BJ (cell line): ENCODE measurements around the gene BBS7. TPM values are rescaled to one million over a fixed set of nuclear protein-coding genes. Genes with fewer than 3 reads are reported as not detected.

Source experiments
- CTCF ChIA-PET: fragments of 350-600 bp; formaldehyde crosslinking; extraction: SDS; loops from one replicate; lab custom pipeline; 2021; ENCODE audit warnings: antibody characterized with exemption, inconsistent platforms; lab: Yijun Ruan, JAX
- POLR2A ChIA-PET: fragments of 300-600 bp; sonication (Branson Sonifier 250); formaldehyde crosslinking; extraction: SDS; loops from one replicate; lab custom pipeline; 2021; ENCODE audit warnings: antibody characterized with exemption; lab: Charles Lee
- DNase-seq: peaks from one replicate; pipeline ENCODE4 v3.0.0-alpha.2; 2011; ENCODE audit warnings: low read depth
- H3K27me3 ChIP-seq: 2 replicates; pipeline ENCODE4 v1.6.0; 2011; ENCODE audit warnings: low read length; ENCODE audit not compliant: control insufficient read depth, insufficient read depth
- H3K36me3 ChIP-seq: 2 replicates; pipeline ENCODE4 v1.5.1; 2011; ENCODE audit warnings: low read length; ENCODE audit not compliant: control insufficient read depth, insufficient read depth
- H3K4me3 ChIP-seq: 2 replicates; pipeline ENCODE4 v1.5.1; 2011; ENCODE audit warnings: low read depth, mild to moderate bottlenecking, control low read depth, low read length
- CTCF ChIP-seq: IDR thresholded peaks from 2 replicates; pipeline ENCODE4 v1.5.1; 2011; ENCODE audit warnings: low read depth, mild to moderate bottlenecking, control low read depth, inconsistent platforms, low read length, moderate library complexity; ENCODE audit not compliant: insufficient read depth
- polyA plus RNA-seq: library from polyadenylated mRNA; depleted of rRNA; stranded (reverse); fragments of >200 nt; gene quantifications from 2 replicates; pipeline ENCODE4 v1.2.3, GENCODE V29; 2011

BBS7 gene
- polyA plus RNA-seq, 1 experiment = 15.0 TPM

- POLR2A ChIA-PET = no interaction called here
Observed at GRCh38 chr4:121877041-121877773, 6.9 kb upstream of the BBS7 start.

GRCh38 chr4:121876070-121876469, 5.8 kb upstream of the BBS7 start:
- no peak for DNase-seq
- ChIA-PET CTCF (no interaction called here), POLR2A (no interaction called here)
- no peak overlapping the region for H3K4me3 ChIP-seq
- TF ChIP-seq CTCF = no peak
- H3K27me3 ChIP-seq = no peaks in the 10 kb centered on the region; the same call in 1 of the 2 replicates
- no peaks in the 10 kb centered on the region for H3K36me3 ChIP-seq

More at GRCh38 chr4:121877041-121877773, 6.9 kb upstream of the BBS7 start:
- no peak for TF ChIP-seq CTCF
- Histone ChIP-seq H3K4me3 (no peak overlapping the region), H3K36me3 (no peaks in the 10 kb centered on the region), H3K27me3 (no peaks in the 10 kb centered on the region; the same call in 1 of the 2 replicates)
- no peak for DNase-seq
- CTCF ChIA-PET = no interaction called here

- no peaks in the 10 kb centered on the region; the same call in 1 of the 2 replicates for H3K27me3 ChIP-seq
- CTCF ChIA-PET = no interaction called here
- DNase-seq = no peak
- POLR2A ChIA-PET = no interaction called here
- no peak for TF ChIP-seq CTCF
- no peak overlapping the region for H3K4me3 ChIP-seq
- H3K36me3 ChIP-seq = no peaks in the 10 kb centered on the region
Observed at GRCh38 chr4:121875652-121876051, 5.4 kb upstream of the BBS7 start.

GRCh38 chr4:121873604-121874003, 3.3 kb upstream of the BBS7 start:
- Histone ChIP-seq H3K27me3 (no peaks in the 10 kb centered on the region; the same call in 1 of the 2 replicates), H3K36me3 (no peaks in the 10 kb centered on the region), H3K4me3 (no peak overlapping the region)
- ChIA-PET POLR2A (no interaction called here), CTCF (no interaction called here)
- no peak for TF ChIP-seq CTCF
- DNase-seq = no peak

- no peak overlapping the region for H3K4me3 ChIP-seq
- no peaks in the 10 kb centered on the region for H3K36me3 ChIP-seq
- no peaks in the 10 kb centered on the region for H3K27me3 ChIP-seq
- no peak for DNase-seq
- no peak for TF ChIP-seq CTCF
- POLR2A ChIA-PET = no interaction called here
- CTCF ChIA-PET = no interaction called here
Observed at GRCh38 chr4:121863799-121864198, 6.5 kb downstream of the BBS7 start.
